Measurements from ENCODE around the gene TM7SF2.

The TM7SF2 gene

DNA sequence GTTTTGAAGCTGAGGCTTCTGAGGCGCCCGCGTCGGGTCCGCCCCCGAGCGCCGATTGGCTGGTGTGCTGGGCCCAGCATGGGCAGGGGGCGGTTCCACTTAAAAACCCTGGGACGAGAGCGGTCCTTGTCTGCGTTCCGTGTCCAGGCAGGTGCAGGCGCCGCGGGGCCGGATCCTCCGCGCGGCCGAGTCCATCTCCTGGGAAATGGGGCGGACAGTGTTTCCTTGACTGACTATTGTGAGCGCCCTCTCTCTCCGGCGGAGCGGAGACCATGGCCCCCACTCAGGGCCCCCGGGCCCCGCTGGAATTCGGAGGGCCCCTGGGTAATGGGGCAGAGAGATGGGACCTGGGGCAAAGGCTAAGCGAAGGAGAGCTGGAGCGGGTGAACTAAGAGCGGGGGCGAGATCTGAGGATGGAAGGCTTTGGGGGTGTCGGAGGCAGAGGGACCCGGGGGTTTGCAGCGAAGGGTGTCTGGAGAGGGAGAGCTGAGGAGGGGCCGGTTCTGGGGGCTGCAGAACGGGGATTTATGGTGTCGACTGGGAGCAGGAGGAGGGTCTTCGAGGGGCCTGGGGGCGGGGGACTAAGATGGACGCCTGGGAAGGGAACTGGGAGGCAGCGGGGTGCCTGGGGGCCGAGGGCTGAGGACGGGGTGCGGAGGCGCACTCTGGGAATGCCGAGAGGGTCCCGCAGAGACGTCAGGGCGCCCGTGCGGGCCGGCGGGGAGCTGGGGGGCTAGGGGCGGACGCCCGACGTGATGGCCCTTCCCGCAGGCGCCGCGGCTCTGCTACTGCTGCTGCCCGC lies at the start of gene TM7SF2:
Gene TM7SF2, plus strand, starts transcription at position 129 of the 802 bp plus-strand sequence. Its CDS starts 144 bp downstream, at position 273.
- DNase-seq (ENCODE audit: low spot score): peak; percentile 96

DNA sequence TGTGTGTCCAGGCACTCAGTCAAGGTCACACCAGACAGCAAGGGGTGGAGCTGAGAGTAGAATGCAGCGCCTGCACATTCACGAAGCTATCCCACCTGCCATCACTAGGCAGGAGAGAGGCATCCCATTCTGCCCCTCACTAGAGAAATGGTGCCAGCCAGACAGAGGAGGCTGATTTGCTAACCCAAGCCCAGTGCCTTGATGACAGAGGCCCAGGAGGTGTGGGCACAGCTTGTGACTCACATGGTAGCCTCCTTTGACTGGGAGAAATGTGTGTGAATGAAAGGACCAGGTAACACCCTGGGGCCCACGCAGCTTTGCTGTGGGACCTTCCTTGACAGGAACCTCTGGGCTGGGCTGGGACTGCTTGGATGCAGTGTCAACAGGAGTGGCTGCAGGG lies 48.1 kb upstream of the TM7SF2 start:
- no peak for DNase-seq (ENCODE audit: low spot score)

DNA sequence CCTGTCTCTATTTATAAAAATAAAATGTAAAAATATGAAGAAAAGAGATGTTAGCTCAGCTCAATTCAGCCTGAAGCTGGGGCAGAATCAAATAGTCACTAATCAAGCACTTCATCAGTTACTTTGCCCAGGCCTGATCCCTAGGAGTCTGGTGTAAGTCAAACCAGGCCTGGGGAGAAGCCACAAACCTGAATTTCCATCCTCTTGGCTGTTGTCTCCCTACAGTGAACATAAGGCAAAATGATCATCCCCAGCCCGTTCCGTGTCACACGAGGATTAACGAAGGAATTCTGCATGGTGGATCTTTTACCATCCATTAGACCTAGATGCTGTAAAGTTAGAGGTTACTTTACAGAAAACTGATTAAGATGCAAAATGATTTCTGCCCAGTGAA lies 46.8 kb upstream of the TM7SF2 start:
- DNase-seq (ENCODE audit: low spot score): no peak

DNA sequence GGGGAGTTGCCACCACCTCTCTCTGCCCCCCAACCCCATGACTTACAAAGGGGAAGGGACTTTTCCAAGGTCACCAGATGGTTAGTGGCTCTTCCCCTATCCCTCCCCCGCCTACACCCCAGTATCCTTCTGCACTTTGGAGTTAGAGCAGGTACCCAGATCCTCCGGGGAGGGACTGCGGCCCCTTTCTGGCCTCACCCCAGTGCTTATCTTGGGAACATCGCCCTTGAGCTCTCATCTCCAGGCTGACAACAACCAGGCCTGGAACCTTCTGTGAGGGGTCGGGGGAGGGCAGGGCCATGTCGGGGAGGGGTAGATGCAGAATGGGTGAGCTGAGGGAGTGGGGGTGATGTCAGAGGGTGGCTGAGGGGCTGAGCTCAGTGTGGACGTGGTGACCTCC lies 45.8 kb upstream of the TM7SF2 start:
- DNase-seq (ENCODE audit: low spot score): no peak

DNA sequence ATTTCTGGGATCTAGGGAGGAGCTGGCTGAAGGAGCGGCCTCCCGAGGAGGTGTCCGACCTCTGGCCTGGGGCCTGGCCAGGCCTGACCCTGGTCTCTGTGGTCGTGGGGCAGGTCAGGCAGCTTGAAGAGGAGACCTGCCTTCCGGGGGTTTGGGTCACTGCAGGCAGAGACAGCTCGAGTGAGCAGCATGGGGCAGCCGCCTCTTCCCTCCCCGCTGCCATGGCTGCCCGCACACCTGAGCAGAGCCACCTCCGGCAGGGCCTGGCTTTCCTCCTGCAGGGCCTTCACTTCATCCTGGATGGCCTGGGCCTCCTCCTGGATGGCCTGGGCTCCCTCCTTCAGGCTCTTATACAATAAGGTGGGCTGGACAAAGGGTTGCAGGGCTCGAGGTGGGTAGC lies 45.4 kb upstream of the TM7SF2 start:
- DNase-seq (ENCODE audit: low spot score): no peak

DNA sequence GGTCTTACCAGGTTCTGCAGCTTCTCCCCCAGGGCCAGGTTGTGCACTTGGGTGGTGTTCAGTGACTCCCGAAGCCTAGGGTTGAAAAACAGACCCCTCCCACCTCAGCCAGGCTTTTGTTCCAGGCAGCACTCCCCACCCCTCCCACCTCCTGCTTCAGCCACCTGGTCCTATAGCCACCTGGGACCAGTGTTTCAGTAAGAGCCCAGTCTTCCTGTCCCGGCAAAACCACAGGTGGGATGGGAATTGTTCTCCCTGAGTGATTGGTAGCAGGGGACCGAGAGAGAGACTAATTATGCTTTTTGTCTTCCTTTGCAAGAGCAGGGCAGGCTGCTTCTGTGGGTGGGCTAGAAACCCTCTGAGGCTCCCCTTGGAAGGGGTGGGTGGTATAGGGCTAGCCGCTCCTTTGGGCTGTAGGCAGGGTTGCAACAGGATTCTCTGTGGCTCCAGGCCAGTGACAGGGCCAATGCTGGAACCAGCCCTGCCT lies 44.8 kb upstream of the TM7SF2 start:
- no peak for DNase-seq (ENCODE audit: low spot score)

DNA sequence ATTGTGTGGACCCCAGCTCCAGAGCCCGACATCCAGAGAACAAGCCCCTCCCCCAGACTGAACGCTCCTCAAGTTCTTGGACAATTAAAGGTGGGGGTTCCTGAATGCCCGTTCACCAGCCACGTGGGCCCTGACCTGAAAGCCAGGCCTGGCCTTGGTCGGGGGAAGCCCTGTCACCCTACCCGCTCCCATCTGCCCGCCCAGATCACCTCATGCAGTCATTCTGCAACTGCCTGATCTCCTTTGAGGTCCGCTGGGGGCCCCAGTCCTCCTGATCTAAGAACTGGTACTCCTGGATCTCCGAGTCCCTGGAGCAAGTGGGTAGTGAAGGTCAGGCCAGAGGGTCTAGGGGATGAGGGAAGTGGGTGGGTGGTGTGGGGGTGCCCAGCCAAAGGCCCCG lies 44.2 kb upstream of the TM7SF2 start:
- no peak for DNase-seq (ENCODE audit: low spot score)

DNA sequence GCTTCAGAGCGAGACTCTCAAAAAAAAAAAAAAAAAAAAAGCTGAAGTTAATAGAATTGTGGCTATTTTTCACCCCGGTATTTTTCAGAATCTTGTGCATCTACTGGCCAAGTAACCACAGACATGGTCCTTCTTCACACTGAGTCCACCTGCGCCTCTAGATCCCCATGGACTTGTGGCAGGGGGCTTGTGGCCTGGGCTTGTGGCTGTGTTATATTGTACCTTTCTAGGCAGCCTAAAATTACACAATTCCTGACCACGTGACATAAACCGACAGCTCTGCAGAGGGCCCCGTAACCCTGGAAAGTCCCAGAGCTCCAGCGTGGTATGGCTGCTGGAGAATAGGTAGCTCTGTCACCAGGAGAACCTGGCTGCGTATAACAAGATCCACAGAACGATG lies 42.5 kb upstream of the TM7SF2 start:
- no peak for DNase-seq (ENCODE audit: low spot score)

DNA sequence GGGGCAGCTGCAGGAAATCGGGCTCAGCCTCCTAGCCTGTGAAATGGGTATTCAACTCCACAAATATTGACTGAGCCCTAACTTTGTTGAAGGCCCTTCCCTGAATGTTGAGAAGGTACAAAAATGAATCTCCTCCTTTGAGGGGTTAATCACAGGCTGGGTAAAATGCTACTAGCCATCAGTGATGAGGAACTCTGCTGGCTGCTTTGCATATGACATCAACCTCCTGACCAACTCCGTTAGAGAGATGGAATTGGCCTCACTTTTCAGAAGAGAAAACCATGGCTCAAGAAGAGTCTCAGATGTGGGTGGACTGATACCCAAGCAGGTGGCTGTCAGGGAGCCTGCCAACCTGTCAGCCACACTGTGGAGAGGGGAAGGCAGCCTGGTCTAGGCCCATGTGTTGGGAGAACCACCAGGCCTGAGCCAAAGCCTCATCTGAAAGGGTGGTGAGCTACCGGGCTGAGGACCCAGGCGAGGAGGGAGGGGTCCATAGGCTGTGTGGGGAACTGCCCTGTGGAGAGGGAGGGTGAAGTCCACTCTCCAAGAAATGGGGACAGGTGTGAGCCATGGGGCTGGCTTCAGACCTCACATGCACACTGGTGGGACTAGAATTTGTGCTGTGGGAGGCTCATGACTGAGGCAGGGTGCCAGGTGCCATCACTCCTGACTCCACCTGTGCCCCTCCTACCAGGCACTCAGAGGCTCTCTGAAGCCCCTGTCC lies 39.6 kb upstream of the TM7SF2 start:
- no peak for DNase-seq (ENCODE audit: low spot score)

DNA sequence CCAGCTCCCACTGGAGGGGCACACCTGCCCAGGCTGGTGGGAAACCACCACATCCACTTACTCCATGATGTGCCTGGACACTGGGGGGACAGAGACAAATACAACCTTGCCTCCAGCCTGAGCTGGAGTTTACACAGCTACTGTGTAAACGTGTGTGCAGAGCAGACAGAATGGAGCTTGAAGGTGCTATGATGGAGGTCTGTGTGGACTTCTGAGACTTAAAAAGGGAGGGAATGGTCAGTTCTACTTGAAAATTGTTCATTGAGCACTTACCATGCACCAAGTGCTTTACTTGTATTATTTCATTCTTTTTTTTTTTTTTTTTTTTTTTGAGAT lies 39.1 kb upstream of the TM7SF2 start:
- DNase-seq (ENCODE audit: low spot score): no peak

DNA sequence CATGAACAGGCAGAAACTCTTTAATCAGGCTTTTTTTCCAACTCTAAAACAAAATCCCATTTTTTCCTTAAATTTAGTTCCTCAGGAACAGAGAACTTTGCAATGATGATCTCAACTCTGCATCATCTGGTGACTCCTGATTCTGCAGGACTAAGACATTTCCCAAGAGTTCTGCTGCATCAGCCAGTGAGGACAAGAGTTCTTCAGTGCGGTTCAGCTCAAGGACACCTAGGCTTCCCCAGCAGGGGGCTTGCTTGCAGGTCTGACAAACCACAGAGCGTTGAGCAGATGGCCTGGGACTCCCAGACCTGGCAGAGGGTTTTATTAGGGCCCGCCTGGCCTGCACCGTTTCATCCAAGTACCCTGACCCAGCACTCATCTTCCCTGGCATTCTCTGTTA lies 34.2 kb upstream of the TM7SF2 start:
- peak; percentile 51 for DNase-seq (ENCODE audit: low spot score)

DNA sequence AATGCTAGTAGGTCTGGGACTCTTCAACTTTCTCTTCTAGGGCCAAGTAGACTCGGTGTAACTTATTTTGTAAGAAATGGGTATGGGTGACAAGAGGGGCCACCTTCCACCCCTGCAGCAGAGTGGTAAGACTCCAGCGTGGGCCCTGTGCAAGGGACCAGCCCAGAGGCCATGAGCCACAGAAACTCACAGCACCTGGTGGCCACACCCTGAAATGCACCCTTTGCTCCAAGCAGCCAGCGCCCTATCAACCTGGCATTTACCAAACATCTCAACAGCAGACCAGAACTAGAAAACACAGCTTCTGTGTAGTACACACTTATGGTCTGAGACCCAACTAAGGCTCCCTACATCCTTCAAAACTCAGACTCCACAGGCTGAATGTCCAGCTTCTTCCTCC lies 33.5 kb upstream of the TM7SF2 start:
- peak; percentile 43 for DNase-seq (ENCODE audit: low spot score)

DNA sequence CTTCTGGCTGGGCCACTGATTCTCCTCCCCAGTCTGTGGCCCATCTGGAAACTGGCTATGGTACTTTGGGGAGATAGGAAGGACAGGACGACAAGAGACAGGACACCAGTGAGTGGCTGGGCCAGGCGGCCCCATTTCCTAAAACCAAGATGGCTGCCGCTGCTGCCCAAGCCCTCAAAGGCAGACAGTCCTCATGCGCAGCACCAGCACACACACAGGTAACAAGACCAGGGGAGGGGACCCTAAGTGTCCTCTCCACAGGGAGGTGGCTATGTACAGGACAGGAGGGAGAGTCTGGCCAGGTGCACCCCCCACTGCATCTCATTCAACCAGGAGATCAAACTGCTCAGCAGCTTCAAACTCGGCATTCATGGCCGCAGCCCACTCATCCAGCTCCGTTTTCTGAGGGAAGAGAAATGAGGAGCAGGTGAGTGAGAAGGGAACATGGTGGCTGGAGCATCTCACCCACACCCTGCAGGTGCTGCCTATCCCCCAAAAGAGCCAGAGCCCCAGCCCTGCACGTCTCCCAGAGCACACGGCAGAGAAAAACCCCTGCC lies 32.8 kb upstream of the TM7SF2 start:
- no peak for DNase-seq (ENCODE audit: low spot score)

DNA sequence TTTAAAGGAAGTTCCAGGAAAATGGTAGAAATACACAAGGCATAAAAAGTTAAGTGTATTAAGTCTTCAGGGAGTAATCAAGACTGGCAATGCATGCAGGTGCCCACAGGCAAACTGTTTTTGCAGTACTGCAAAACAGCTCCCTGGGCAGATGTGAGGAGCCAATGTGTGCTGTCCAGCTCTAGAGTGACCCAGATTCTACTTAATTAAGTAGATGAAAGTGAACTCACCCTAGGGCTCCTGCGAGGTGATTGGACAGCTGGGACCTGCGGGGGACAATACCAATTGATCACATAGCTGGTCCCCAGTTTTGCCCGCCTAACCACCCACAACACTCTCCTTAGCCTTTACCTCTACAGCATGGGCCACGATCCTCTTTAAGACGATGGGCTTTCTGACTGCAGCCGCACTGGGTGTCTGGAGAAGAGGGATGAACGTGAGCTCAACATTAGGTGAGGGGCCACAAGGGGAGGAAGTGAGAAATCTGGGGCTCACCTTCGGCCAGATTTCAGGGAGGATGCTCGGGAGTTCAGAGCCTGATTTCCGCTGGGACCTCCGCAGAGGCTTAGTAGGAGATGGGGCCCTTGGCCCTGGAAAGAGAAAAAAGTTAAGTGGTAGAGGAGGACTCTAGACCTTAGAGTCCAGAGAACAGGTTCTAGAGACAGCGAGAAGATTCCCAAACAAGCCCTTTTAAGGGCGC lies 28.4 kb upstream of the TM7SF2 start:
- peak; percentile 59 for DNase-seq (ENCODE audit: low spot score)

DNA sequence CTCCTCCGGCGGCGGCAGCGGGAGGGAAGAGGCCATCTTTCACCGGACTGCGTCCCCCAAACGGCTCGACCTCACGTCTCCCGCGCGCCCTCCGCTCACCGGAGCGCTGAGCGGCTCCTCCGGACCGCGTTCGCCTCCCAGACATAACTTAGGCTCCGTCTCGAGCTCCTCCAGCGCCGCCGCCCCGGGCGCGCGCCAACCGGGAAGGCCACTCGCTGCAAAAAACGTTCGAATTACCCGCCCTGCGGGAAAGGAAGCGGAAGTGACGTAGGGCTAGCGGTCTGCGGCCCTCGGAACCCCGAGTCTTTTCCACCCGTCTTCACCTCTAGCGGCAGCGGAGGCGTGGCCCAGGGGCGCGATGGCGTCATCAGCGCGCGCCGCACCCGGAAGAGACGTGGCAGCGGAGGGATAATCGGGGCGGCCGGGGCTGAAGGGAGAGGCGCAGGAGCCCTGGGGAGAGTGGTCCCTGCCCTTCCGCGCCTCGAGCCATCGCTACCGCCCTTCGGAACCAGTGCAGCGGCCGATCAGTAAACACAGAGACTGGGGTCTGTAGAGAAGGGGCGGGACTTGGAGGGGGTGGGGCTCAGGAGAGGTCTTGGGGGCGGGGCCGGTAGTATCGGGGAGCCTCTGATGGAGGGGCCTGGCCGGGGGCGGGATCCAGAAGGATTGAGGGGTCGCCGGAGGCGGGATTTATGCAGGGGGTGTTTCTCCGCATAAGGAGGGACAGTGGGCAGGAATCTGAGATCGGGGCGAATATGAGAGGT lies 27.7 kb upstream of the TM7SF2 start, which contains the start of the genes CDCA5 and ZFPL1:
Gene CDCA5, minus strand, starts transcription at position 207 of the 764 bp plus-strand sequence. Its CDS starts 62 bp downstream, at position 145.
Gene ZFPL1, plus strand, starts transcription at position 389 of the 764 bp plus-strand sequence. CDS start 477 bp downstream, outside the sequence.
- peak; percentile 96 for DNase-seq (ENCODE audit: low spot score)

DNA sequence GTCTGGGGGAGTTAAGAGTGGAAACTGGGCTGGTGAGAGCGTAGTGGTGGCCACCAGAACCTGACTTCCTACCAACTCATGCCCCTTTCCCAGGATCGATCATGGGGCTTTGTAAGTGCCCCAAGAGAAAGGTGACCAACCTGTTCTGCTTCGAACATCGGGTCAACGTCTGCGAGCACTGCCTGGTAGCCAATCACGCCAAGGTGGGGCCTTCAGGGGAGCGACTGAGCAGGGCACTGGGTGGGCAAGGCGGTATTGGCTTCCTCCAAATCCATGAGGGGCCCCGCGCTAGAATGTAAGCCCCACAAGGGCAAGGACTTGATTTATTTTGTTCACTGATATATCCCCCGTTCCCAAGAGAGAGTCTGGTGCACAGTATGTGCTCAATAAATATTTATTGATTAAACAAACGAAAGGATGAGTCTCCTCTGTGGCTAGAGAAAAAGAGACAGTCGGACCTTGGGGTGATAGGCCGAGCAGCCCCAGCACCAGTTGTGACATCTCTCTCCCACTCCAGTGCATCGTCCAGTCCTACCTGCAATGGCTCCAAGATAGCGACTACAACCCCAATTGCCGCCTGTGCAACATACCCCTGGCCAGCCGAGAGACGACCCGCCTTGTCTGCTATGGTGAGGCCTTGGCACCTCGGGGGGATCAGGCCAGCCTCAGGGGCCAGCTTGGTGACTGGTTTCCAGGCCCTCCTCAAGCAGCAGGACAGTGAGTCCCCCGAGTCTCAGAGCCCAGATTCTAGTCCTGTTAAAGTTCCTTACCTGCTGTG lies 26.9 kb upstream of the TM7SF2 start:
- DNase-seq (ENCODE audit: low spot score): no peak

DNA sequence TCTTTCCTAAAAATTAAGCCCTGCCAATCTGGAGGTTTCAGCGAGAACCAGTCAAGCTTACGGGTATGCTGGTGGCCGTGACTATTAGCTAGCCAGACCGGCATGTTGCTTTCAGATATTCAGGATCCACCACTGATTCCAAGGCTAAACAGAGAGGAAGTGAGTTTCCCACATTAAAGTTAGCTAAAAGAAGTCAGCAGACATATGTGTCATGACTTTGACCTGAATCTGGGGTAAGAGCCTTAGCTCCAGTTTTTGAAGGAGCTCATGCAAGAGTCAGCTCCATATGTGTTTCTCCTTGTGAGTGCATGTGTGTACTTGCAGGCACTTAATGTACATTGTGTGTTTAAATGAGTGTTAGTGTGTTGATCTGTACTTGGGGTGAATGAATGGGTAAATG lies 26.2 kb upstream of the TM7SF2 start:
- DNase-seq (ENCODE audit: low spot score): no peak

DNA sequence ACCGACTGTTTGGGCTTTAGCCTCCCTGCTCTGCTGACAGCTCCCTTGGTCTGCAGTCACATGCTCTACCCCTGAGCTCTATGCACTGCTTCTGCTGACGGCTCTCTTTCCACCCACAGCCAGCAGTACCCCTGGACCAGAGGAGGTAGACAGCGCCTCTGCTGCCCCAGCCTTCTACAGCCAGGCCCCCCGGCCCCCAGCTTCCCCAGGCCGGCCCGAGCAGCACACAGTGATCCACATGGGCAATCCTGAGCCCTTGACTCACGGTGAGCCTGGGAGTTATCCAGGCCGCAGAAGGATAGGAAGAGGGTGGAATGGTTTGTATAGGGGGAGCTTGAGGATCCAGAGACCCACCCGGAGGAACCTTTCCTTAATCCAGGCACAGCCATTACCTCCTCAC lies 24.9 kb upstream of the TM7SF2 start:
- DNase-seq (ENCODE audit: low spot score): no peak

DNA sequence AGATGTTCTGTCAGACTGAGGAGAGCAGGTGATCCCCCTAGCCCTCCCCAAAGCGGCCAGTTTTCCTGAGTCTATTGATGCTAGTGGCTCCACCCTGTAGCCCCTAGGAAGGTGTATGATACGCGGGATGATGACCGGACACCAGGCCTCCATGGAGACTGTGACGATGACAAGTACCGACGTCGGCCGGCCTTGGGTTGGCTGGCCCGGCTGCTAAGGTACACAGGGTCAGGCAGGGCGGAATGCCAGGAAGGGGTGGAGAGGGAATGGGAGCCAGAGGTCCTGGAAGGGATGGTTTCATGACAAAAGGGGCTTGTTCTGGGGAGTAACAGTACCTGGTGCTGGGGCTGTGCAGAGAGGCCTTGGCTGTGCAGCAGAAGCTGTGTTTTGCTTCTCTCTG lies 24.5 kb upstream of the TM7SF2 start:
- no peak for DNase-seq (ENCODE audit: low spot score)

DNA sequence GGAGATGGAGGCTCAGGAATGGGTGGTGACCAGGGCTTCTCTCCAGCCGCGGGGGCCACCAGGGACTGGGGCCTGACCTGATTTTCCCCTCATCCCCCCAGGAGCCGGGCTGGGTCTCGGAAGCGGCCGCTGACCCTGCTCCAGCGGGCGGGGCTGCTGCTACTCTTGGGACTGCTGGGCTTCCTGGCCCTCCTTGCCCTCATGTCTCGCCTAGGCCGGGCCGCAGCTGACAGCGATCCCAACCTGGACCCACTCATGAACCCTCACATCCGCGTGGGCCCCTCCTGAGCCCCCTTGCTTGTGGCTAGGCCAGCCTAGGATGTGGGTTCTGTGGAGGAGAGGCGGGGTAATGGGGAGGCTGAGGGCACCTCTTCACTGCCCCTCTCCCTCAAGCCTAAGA lies 23.8 kb upstream of the TM7SF2 start:
- no peak for DNase-seq (ENCODE audit: low spot score)

DNA sequence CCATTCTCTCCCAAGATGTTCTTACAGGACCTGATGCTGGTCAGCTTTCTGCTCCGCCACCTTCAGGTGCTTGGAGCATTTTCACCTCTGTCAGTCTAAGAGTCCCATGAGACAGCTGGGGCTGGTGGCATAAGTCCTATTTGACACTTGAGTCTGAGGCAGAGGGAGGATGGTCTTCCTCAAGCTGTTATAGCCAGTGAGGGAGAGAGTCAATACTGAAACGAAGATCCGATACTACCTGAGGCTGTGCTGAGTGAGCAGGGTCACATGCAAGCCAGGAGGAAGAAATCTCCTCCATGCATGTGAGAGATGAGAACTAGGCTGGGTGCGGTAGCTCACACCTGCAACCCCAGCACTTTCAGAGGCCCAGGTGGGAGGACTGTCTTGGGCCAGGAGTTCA lies 22.1 kb upstream of the TM7SF2 start:
- DNase-seq (ENCODE audit: low spot score): no peak
